GM18867 (cell line): Measurements from ENCODE around the gene EXOSC6.
"Not testable (repeated sequence)": the region's sequence is repeated elsewhere in the genome, so short reads cannot be mapped to it uniquely, and the experiment has no call there.

ENCODE experiments used
- ATAC-seq: cut with Tn5 transposase; IDR thresholded peaks from one replicate; pipeline ENCODE4 v1.9.1; 2021; ENCODE audit warnings: mild to moderate bottlenecking, moderate library complexity; ENCODE audit not compliant: unreplicated experiment

The EXOSC6 gene

DNA sequence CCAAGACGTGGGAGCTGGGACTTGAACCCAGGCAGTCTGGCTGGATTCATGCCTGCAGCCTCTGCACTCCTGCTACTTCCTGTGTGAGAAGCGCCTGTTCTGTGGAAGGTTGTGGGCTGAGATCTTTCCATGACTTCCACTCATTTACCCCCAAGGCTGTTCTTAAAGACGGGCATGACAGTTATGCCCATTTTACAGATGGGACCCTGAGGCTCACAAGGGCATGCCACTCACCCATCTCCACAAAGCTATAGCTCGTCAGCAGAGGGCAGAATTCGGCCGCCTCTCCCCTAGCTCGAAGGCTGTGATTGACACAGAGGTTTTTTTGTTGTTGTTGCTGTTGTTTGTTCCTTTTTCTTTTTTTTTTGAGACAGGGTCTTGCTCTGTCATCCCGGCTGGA, 51.7 kb downstream of the EXOSC6 start:
- not testable (repeated sequence) for ATAC-seq

DNA sequence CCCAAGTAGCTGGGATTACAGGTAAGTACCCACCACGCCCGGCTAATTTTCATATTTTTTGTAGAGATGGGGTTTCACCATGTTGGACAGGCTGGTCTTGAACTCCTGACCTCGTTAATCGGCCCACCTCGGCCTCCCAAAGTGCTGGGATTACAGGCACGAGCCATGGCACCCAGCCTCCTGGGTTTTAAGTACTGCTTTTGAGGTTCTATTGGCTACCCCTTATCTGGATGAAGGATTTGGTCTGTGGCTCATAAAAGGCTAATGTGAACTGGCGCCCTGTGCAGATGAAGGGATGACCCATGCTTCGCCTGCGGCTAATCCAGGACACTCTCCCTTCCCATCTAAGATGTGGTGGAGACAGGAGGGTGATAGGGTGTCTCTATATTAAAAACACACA, 52.6 kb downstream of the EXOSC6 start:
- not testable (repeated sequence) for ATAC-seq

GRCh38 chr16:70198666-70199065, 53.1 kb downstream of the EXOSC6 start:
- not testable (repeated sequence) for ATAC-seq

GRCh38 chr16:70198230-70198629, 53.5 kb downstream of the EXOSC6 start:
- not testable (repeated sequence) for ATAC-seq

DNA sequence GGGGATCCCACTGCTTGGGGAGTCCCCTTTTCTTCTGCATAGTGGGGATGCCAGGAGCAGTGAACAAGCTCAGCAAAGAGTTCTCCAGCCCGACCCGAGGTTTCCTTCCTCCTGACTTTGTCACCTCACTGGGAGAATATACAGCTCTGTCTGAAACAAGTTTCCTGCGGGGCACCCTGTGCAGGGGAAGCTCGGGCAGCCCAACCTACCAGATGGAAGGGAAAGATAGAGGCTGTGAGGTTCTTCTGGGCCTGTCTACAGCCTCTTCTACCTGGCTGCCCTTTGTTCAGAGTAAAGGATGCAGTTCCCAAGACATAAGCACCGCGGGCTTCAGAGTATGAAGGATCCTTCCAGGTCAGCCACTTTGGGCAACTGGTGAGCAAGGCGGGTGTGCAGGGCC, 54.1 kb downstream of the EXOSC6 start:
- ATAC-seq = not testable (repeated sequence)
